ES-I3 (cell line): ENCODE measurements around the gene SPRN.
"Not testable (repeated sequence)": the region's sequence is repeated elsewhere in the genome, so short reads cannot be mapped to it uniquely, and the experiment has no call there.

Experiments used
- H3K36me3 ChIP-seq: 2 replicates; pipeline ENCODE4 v1.6.1; 2013; ENCODE audit warnings: mild to moderate bottlenecking, low read length, control low read depth, moderate library complexity; ENCODE audit not compliant: insufficient read depth
- H3K4me1 ChIP-seq: 2 replicates; pipeline ENCODE4 v1.6.1; 2013; ENCODE audit warnings: mild to moderate bottlenecking, control low read depth, low read length; ENCODE audit not compliant: insufficient read depth
- H3K9ac ChIP-seq: 2 replicates; pipeline ENCODE4 v1.6.1; 2013; ENCODE audit warnings: low read depth, mild to moderate bottlenecking, low read length, moderate library complexity
- H3K9me3 ChIP-seq: 2 replicates; pipeline ENCODE4 v1.6.1; 2013; ENCODE audit warnings: mild to moderate bottlenecking, low read length, moderate library complexity; ENCODE audit not compliant: control insufficient read depth, insufficient read depth

The SPRN gene

DNA sequence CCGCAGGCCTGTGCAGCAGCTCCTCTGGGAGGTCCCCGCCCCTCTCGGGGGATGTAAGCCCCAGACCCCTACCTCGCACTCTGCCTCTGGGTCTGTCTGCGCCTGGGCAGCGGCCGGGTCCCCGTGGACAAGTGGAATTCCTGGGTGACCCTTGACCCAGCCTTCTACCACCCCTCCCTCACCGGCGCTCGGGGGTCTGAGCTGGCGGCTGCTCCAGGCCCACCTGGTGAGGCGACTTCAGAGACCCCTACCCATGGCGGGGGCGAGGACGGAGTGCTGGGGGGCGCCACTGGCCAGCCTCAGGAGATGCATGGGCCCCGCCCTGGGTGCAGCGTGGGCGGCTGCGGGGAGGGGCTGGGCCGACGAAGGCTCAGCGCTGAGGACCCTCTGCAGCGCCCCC is 8.4 kb upstream of the SPRN start:
- not testable (repeated sequence) for H3K36me3 ChIP-seq, H3K9ac ChIP-seq, H3K4me1 ChIP-seq, H3K9me3 ChIP-seq

DNA sequence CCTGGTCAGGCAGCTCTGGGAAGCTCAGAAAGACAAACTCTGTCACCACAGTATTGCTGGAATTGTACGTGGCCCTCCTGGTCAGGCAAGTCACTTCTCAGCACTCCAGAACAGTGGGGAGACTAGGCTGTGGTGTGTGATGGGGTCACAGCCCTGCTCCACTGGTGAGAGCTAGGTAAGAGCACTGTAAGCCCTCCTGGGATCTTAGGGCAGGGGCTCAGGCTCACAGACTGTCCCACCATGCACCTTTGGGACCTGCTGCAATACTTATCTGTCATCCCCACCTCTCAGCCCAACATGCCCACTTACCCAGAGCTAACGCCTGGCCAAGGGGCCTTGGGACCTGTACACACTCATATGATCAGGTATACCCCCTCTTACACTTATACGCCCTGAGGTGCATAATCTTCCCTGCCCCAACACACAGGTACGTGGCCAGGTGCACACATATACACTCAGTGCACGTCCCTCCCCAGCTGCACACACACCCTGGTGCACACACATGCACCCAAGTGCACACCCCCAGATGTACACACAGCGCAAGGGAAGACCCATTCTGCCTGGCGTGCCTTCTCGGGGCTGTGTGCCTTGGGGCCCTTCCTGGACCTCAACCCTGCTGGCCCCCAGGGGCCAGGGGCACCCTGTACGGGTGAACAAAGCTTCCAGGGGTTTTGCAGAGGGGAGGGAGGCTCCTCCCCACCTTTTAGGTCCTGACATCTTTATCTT is 7.6 kb upstream of the SPRN start:
- H3K9me3 ChIP-seq, H3K36me3 ChIP-seq, H3K4me1 ChIP-seq, H3K9ac ChIP-seq: not testable (repeated sequence)

DNA sequence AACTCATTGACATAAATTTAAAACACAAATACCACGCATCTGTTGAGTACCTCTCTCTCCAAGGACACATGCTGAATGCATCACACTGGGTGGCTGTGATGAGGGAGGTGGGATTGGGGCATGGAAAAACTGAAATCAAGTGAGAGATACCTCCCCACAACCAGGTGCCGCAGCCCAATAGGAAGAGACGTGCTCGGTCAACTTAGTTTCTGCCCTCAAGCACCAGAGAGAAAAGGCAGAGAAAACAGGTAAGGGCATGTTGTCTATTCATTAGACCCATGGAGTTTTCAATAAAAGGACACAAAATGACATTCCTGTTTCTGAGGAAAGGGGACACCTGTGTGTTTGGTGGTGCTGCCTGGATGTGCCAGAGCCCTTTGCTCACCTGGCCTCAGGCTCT is 5.1 kb upstream of the SPRN start:
- H3K4me1 ChIP-seq = not testable (repeated sequence)

DNA sequence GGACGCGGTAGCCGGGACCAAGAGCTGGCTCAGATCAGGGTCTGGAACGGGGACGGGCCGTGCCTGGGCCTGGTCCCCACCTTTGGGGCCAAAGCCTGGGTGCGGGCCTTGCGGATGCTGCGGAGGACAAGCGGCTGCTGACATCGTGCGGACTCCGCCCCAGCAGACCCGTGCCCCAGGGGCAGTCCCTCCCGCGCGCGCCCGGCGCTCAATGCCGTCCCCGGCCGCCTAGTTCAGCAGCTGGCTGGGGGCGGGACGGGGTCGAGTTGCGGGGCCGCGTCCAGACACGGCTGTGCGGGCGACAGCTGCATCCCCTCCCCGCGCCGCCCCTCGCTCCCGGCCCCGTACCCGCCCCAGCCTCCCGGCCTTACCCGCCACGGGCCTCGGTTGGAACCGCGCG is 323 bp downstream of the SPRN start:
- H3K36me3 ChIP-seq, H3K9ac ChIP-seq, H3K4me1 ChIP-seq, H3K9me3 ChIP-seq: not testable (repeated sequence)

More for the DNA sequence above, 5.1 kb upstream of the SPRN start:
- H3K36me3 ChIP-seq, H3K9me3 ChIP-seq, H3K9ac ChIP-seq: not testable (repeated sequence)

DNA sequence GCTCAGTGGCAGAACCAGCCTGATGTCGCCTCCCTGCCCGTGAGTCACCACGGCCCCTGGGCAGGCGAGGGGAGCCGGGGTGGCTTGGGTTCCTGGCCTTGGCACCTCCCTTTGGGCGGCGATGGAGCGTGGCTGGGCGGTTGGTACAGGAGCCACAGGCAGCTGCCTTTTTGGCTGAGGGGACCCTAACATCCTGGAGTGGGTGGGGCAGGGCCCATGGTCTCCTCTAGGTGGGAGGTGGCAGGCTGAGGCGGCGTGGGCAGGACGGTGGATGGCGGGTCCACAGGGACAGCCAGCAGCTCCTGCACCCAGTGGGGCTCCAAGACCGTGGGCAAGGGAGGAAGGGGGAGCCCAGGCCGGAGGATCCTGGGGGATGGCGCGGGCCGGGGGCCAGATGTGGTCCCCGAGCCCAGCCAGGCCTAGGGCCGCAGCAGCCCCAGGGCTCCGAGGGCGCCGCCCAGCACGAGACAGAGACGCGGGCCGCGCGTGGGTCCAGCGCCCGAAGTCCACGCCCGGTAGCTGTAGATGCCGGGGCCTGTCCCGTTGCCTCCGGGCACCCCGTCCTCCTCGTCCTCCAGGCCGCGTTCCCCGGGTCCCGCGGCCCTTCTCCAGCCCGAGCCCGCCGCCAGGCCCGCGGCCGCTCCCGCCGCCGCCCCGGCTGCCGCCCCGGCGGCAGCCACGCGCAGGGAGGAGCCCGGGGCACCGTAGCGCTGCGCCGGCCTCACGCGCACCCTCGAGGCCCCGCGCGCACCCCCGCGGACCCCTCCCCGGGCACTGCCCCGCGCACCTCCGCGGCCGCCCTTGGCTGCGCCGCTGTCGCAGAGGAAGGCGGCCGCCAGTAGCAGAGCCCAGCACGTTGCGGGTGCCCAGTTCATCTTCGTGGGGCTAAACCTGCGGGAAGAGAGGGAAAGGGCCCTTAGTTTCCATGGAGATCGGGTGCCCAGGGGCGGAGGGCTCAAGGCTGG is 1.3 kb downstream of the SPRN start:
- H3K36me3 ChIP-seq = no peaks in the 10 kb centered on the region
- no peaks in the 10 kb centered on the region for H3K9me3 ChIP-seq
- H3K9ac ChIP-seq = no peak overlapping the region; the same call in 1 of the 2 replicates
- peaks cover 4% of the 10 kb centered on the region; the same call in 1 of the 2 replicates for H3K4me1 ChIP-seq

DNA sequence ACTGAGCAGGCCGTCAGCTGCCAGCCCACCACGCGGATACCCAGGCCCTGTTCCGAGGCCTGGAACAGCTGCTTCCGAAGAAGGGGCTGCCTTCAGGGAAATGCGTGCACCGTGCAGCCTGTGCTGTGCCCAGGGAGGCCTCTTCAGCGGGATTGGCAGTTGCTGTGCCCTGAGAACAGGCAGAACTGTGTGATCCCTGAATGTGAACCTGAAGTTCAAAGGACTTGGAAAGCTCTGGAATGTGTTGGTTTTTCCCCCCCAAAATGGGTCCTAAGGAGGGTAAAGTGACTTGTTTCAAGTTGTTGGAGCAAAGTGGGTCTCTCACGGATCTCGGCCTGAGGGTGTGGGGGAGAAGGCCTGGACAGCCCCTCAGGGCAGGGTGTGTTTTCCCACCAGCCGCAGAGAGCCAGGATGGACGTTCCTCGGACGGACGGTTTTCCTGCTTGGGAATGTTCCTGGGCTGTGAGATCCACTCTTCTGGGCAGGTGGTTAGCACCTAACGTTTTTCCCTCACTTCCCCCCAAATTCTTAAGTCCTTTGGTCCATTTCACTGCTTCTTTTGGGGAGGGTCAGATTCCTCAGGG is 2.1 kb downstream of the SPRN start:
- Histone ChIP-seq H3K36me3 (no peaks in the 10 kb centered on the region), H3K9me3 (no peaks in the 10 kb centered on the region), H3K9ac (no peak overlapping the region), H3K4me1 (peaks cover 4% of the 10 kb centered on the region; the same call in 1 of the 2 replicates)

DNA sequence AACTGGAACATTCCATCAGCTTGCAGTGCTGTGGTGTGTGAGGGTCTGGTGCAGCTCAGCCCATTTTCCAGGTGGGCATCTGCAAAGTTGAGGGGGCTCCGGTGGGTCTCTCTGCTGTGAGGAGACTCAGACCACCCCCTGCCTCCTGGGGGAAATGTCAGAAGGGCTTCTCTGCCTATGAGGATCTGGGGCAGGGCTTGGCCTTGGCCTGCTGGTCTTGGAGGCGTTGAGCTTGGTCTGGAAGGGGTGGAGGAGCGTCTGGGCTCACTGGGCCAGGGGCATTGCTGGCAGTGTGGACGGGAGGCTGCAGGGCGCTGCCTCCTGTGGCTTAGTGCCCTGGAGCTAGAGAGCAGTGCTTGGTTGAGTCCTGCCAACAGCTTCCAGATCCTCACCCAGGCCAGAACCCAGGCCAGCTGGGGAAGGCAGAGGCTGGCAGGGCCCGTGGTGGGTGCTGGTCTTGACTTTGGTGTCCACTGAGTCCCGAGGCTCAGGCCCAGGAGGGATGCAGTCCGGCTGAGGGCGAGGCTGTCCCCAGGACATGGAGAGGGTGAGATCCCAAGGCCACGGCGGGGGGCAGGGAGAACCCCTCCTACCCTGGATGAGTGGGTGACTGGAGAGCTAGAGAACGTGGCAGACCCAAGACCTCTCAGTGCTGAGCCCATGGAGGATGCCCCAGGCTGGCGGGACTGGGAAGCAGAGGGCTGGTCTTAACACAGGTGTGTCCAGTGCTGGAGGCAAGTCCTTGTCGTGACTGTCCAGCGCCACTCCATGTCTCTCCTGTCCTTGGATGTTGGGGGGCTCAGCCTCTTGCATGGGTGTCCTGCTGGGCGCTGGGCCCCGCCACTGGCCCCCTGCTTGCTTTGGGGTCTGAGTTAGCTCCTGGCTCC is 2.8 kb downstream of the SPRN start:
- H3K4me1 ChIP-seq = peaks cover 4% of the 10 kb centered on the region; the same call in 1 of the 2 replicates
- no peak overlapping the region for H3K9ac ChIP-seq
- no peaks in the 10 kb centered on the region for H3K36me3 ChIP-seq
- H3K9me3 ChIP-seq = no peaks in the 10 kb centered on the region

DNA sequence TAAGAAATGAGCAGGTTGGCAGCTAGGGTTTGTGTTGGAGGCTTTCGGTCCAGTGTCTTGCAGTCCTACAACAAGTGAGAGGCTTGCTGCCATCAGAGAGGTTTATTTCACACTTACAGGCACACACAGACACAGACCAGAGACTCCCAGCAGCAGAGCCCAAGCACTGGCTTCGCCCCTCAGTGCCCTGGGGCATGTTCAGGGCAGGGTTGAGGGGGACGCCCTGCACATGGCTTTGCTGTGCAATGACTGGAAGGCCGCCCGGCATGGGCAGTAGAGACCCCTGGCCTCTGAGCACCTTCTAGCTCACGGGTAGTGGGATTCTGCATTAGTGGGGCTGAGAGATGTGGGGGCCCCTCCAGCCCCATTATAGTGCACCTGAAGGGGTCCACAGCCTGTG is 3.8 kb downstream of the SPRN start:
- Histone ChIP-seq H3K9ac (no peak overlapping the region), H3K36me3 (no peaks in the 10 kb centered on the region; the same call in 1 of the 2 replicates), H3K4me1 (peaks cover 4% of the 10 kb centered on the region; the same call in 1 of the 2 replicates), H3K9me3 (no peaks in the 10 kb centered on the region)

DNA sequence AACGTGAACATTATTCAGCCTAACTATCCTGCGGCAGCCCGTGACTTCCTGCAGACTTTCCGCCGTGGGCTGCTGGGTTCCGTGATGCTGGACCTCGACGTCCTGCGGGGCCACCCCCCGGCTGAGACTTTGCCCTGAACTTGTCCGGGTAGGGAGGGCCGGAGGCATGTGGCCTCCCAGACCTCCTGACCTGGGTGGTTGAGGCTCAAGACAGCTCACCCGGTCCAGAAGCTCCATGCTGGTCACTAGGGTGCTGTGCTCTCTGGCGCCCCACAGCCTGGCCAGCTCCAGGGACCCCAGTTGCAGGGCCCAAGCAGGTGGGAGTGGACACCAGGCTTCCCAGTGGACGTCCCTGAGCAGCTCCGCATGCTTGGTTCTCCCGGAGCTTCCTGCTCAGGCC is 4.4 kb downstream of the SPRN start:
- Histone ChIP-seq H3K9me3 (peaks cover 5% of the 10 kb centered on the region; the same call in 1 of the 2 replicates), H3K4me1 (peaks cover 4% of the 10 kb centered on the region; the same call in 1 of the 2 replicates), H3K9ac (no peak overlapping the region), H3K36me3 (peaks cover 4% of the 10 kb centered on the region)

DNA sequence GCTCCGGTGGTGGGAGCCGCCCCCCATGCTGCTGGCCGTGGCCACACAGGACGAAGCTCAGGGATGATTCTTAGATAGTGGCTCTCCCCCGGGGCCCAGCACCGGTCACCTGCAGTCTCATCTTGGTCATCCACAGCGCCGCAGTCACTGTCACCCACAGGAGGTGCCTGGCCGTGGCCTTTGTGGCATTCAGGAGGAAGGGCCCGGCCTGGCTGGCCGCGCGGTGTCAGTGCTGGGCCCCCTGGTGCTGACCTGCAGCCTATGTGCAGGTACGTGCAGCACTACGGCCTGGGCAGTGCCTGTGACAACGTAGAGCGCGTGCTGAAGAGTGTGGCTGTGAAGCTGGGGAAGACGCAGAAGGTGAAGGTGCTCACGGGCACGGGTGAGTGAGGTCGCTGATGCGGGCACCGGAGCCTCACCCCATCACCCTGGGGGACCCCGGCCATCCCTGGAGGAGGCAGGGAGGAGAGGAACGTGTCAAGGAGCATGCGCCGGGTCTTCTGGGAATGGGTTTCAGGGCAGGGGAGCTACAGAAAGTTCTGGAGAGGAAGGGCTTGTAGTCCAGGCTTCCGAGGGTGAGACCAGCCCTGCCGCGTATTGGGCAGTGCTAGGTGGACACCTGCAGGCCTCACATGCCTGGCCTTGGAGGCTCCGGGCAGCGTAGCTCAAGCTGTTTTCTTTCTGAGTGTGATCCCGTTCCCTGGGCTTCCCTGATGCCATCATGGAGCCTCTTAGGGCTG is 5.0 kb downstream of the SPRN start:
- Histone ChIP-seq H3K36me3 (peaks cover 5% of the 10 kb centered on the region), H3K9me3 (peaks cover 5% of the 10 kb centered on the region; the same call in 1 of the 2 replicates), H3K4me1 (peaks cover 4% of the 10 kb centered on the region; the same call in 1 of the 2 replicates), H3K9ac (no peak overlapping the region)

DNA sequence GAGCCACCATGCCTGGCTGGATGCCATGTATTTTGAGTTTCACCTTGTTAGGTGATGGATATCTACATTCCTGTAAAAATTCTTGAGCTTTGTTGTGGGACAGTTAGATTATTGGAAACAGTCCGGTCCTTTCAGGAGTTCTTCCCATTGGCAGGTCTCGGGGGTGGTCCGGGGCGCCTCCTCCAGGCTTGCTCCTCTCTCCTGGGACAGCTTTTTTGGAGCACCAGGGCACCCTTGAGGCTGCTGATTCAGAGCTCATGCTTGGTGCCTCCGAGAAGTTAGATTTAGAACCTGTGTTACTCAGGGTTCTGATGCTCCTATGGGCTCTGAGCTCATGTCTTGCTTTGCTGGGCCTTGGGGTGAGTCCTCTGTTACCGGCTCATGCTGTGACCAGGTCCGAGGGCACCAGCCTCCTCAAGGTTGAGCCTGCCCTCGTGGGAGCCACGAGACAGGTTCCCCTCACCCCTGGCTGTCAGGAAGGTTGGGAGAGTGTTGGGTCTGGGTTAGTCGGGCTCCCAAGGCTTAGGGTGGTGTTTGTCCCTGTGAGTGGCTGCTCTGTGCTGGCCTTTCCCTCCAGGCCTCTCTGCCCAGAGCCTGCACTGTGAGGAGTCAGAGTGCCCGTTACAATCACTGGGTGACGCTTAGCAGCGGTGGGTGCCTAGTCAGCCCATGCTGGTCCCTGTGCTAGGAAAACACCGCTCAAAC is 6.0 kb downstream of the SPRN start:
- no peak overlapping the region for H3K9ac ChIP-seq
- H3K9me3 ChIP-seq = peaks cover 5% of the 10 kb centered on the region; the same call in 1 of the 2 replicates
- H3K4me1 ChIP-seq = peaks cover 4% of the 10 kb centered on the region; the same call in 1 of the 2 replicates
- H3K36me3 ChIP-seq = peaks cover 5% of the 10 kb centered on the region

DNA sequence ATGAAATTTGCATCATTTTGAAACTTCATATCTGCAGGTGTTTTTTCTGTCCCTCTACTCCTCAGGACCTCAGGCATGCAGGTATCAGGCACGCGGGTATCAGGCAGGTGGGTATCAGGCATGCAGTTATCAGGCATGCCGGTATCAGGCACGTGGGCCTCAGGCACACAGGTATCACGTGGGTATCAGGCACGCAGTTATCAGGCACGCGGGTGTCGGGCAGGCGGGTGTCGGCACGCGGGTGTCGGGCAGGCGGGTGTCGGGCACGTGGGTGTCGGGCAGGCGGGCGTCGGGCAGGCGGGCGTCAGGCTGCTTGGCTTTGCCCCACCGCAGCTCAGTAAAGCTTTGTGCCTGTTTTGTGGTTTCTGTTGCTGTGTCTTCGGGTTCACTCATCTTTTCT is 8.7 kb downstream of the SPRN start:
- Histone ChIP-seq H3K9ac (no peak overlapping the region), H3K36me3 (peaks cover 14% of the 10 kb centered on the region), H3K9me3 (peaks cover 12% of the 10 kb centered on the region), H3K4me1 (no peaks in the 10 kb centered on the region)

DNA sequence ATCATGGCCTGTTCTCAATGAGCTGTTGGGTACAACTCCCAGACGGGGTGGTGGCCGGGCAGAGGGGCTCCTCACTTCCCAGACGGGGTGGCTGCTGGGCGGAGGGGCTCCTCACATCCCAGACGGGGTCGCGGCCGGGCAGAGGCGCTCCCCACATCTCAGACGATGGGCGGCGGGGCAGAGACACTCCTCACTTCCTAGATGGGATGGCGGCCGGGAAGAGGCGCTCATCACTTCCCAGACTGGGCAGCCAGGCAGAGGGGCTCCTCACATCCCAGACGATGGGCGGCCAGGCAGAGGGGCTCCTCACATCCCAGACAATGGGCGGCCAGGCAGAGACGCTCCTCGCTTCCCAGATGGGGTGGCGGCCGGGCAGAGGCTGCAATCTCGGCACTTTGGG is 10.0 kb downstream of the SPRN start:
- not testable (repeated sequence) for H3K4me1 ChIP-seq, H3K9ac ChIP-seq
- Histone ChIP-seq H3K36me3 (peaks cover 14% of the 10 kb centered on the region), H3K9me3 (peaks cover 14% of the 10 kb centered on the region)
